Ovary (tissue), 3 donors: ENCODE results near the gene ARID5B.

Experiments
- CTCF ChIP-seq, 3 donors: fragments of 450-650 bp in 2 of 3; fragments of 200-600 bp in 1 of 3; IDR thresholded peaks; one replicate each; pipeline versions ENCODE4 v1.5.1 to v1.8.0; 2016 to 2022; ENCODE audit warnings: antibody characterized with exemption in 3 of 3, mild to moderate bottlenecking in 1 of 3
- EP300 ChIP-seq: sonication (generic); formaldehyde crosslinking; IDR thresholded peaks from one replicate; pipeline ENCODE4 v1.6.1; 2017; ENCODE audit warnings: antibody characterized with exemption
- POLR2A ChIP-seq: fragments of 450-650 bp; IDR thresholded peaks from one replicate; pipeline ENCODE4 v1.6.1; 2017; ENCODE audit warnings: antibody characterized with exemption, mild to moderate bottlenecking, moderate library complexity
- donor health status: DM: no; HTN: no; CAD: no.

GRCh38 chr10:62054830-62055229 lies 153.3 kb downstream of the ARID5B start:
- TF ChIP-seq CTCF (IDR thresholded peaks at IDR 0.05) (no peak), EP300 (no peak), POLR2A (no peak)
